ENCODE measurements around the gene UBB. TPM values are rescaled to one million over a fixed set of nuclear protein-coding genes. Genes with fewer than 3 reads are reported as not detected.

UBB gene
- total and polyA plus RNA-seq, 2 of the 4 experiments (the other 2 are of a cell fraction) = 2,561 to 4,283 TPM

- H2AK9ac ChIP-seq (replicated peaks; ENCODE audit: low read depth, low read length, poor library complexity) = peak overlapping the region; percentile 71
- CTCF ChIA-PET = interaction anchor here (0.6 to 1.3 kb wide), 2 partner anchors 18 to 140 kb away, joined by 3 to 10 read pairs; no protein-coding TSS in a partner anchor
- intact Hi-C loops (cut with micrococcal nuclease) = no loop called here
- peaks cover 4% of the 10 kb centered on the region; the same call in 1 of the 2 replicates for H3K4me1 ChIP-seq (ENCODE audit: control insufficient read depth, insufficient read depth, low read length)
- H3K79me1 ChIP-seq (ENCODE audit: low read depth in 1 of 2, low read length in 2 of 2) = peaks cover 7 to 30% of the 10 kb centered on the region in 2 experiments; a peak in 3 of 4 replicates
- H3K4me2 ChIP-seq (ENCODE audit: low read depth, low read length) = peak overlapping the region; percentile 98
- H3K36me3 ChIP-seq (ENCODE audit: control insufficient read depth, insufficient read depth, low read length) = peaks cover 20% of the 10 kb centered on the region
- 2% methylated on average over 14 of the region's 14 CpGs; no CpG with 5 or more reads in 1 of the 2 experiments for WGBS, 2 experiments (ENCODE audit: extremely low coverage in 2 of 2, insufficient read length in 1 of 2)
- peak overlapping the region; percentile 91 for H2AFZ ChIP-seq (replicated peaks; ENCODE audit: low read length, poor library complexity)
- TF ChIP-seq NFE2L2 (IDR thresholded peaks at IDR 0.05; ENCODE audit: low read depth, low read length) = no peak
- TF ChIP-seq POLR2A (IDR thresholded peaks at IDR 0.05; ENCODE audit: low read depth, low read length) = no peak
- TF ChIP-seq CHD1 (IDR thresholded peaks at IDR 0.05; ENCODE audit: low read depth, low read length) = 0 out of 2 replicates have a peak, but pooled peaks have one; percentile 7
- no peak for TF ChIP-seq CTCF (conservative IDR thresholded peaks at IDR 0.05; ENCODE audit: low read depth, low read length)
- no peak for TF ChIP-seq RCOR1 (IDR thresholded peaks at IDR 0.05; ENCODE audit: insufficient replicate concordance, low read length)
- TF ChIP-seq MXI1 (IDR thresholded peaks at IDR 0.05; ENCODE audit: borderline replicate concordance, low read depth, low read length) = no peak; the same call in 1 of the 2 replicates
- H3K56ac ChIP-seq (ENCODE audit: extremely low read depth, insufficient read depth, low read length) = peak overlapping the region; percentile 88
- H2AK5ac ChIP-seq (ENCODE audit: low read depth, low read length) = peak overlapping the region; percentile 99
- H2BK120ac ChIP-seq (ENCODE audit: low read depth, low read length) = peak overlapping the region; percentile 9; the same call in 1 of the 2 replicates
- H3K27ac ChIP-seq (ENCODE audit: insufficient read depth, low read length) = peak overlapping the region; percentile 97
- peak overlapping the region; percentile 95 for H3K4ac ChIP-seq (ENCODE audit: low read depth, low read length)
- H3K27me3 ChIP-seq (ENCODE audit: control insufficient read depth, insufficient read depth, low read length) = no peaks in the 10 kb centered on the region
- no peaks in the 10 kb centered on the region for H3K9me3 ChIP-seq (ENCODE audit: control insufficient read depth, insufficient read depth, low read length)
- H2BK20ac ChIP-seq (ENCODE audit: low read depth, low read length) = no peak overlapping the region
- H2BK5ac ChIP-seq (ENCODE audit: low read depth, low read length, poor library complexity, severe bottlenecking) = peak overlapping the region; percentile 94
- H4K20me1 ChIP-seq (ENCODE audit: insufficient read depth, low read length) = peaks cover 42% of the 10 kb centered on the region
- H3K9ac ChIP-seq (ENCODE audit: low read depth, low read length) = peak overlapping the region; percentile 93
- BruUV-seq (replicated peaks) = no TSS peak
- dilution Hi-C loops (cut with HindIII; ENCODE audit: low sequenced_read_pairs, unreplicated experiment) = no loop called here
- no peak overlapping the region for H4K5ac ChIP-seq (ENCODE audit: low read depth, low read length)
- H3K9me1 ChIP-seq (ENCODE audit: insufficient read depth, low read length) = 0 out of 2 replicates have a peak, but pooled peaks cover 6% of the 10 kb centered on the region
- H3K14ac ChIP-seq (replicated peaks; ENCODE audit: low read depth, low read length) = peak overlapping the region; percentile 98
- peak; percentile 49 for DNase-seq
- H4K91ac ChIP-seq (ENCODE audit: insufficient read depth, low read depth, low read length) = peak overlapping the region; percentile 12; the same call in 1 of the 2 replicates
- H4K8ac ChIP-seq (ENCODE audit: low read depth in 2 of 2, low read length in 2 of 2) = peak overlapping the region; percentile 10 to 59; a peak in 2 of 4 replicates
- in situ Hi-C loops (cut with MboI; ENCODE audit: low sequenced_read_pairs) = loop anchor here (5.0 kb wide), 1 partner anchor 56 kb away; no protein-coding TSS in a partner anchor
- H3K18ac ChIP-seq (ENCODE audit: low read depth, low read length) = peak overlapping the region; percentile 29
- peak overlapping the region; percentile 94 for H3K23ac ChIP-seq (ENCODE audit: low read depth, low read length)
- H2BK15ac ChIP-seq (ENCODE audit: low read depth, low read length) = no peak overlapping the region
- peak; percentile 5; the same call in 1 of the 2 replicates for ATAC-seq (ENCODE audit: low read depth)
- H3K4me3 ChIP-seq (ENCODE audit: insufficient read depth, low read depth, low read length) = peak overlapping the region; percentile 82
- POLR2A ChIA-PET (ENCODE audit: unreplicated experiment) = interaction anchor here (0.6 to 1.5 kb wide), 4 partner anchors 29 to 416 kb away, joined by 3 to 9 read pairs (median 6); no protein-coding TSS in a partner anchor
Observed at GRCh38 chr17:16381496-16381820, 567 bp downstream of the UBB start.
